Measurements from ENCODE around the gene LHPP. TPM values are rescaled to one million over a fixed set of nuclear protein-coding genes. Genes with fewer than 3 reads are reported as not detected.
A peak's percentile ranks its signal among the peaks of the same experiment; 100 is the strongest.

LHPP gene
- total and polyA plus RNA-seq, 2 experiments from 2014 or later = 27.4 to 40.2 TPM

- TF ChIP-seq ZNF462 (CRISPR knock-in tag; IDR thresholded peaks at IDR 0.05) = no peak
- no peak for TF ChIP-seq CTCF (conservative IDR thresholded peaks at IDR 0.05; ENCODE audit: low read depth in 2 of 2)
Measured at GRCh38 chr10:124524991-124525653, 63.5 kb downstream of the LHPP start (continued).

- Mint-ChIP-seq H3K9me3 (no peaks in the 10 kb centered on the region), H3K4me1 (peaks cover 19% of the 10 kb centered on the region), H3K27me3 (ENCODE audit: insufficient read depth, low read depth, poor library complexity) (peaks cover 6% of the 10 kb centered on the region), H3K36me3 (ENCODE audit: low read depth) (no peaks in the 10 kb centered on the region), H3K27ac (no peak overlapping the region), H3K4me3 (no peak overlapping the region)
- no peak overlapping the region for H3K4me3 ChIP-seq
- H3K4me2 ChIP-seq = no peak overlapping the region
- no peaks in the 10 kb centered on the region for H3K36me3 ChIP-seq (ENCODE audit: insufficient read depth)
- H2AFZ ChIP-seq = no peak overlapping the region
- no peaks in the 10 kb centered on the region for H3K4me1 ChIP-seq (ENCODE audit: insufficient read depth)
- ATAC-seq = no peak; the same call in 2 of the 3 replicates
- no peaks in the 10 kb centered on the region for H3F3A ChIP-seq (replicated peaks; ENCODE audit: low read depth)
- no peaks in the 10 kb centered on the region for H3K27me3 ChIP-seq (ENCODE audit: insufficient read depth)
- no peaks in the 10 kb centered on the region for H4K20me1 ChIP-seq (replicated peaks; ENCODE audit: insufficient read depth)
- H3K27ac ChIP-seq (ENCODE audit: low read depth) = 0 out of 2 replicates have a peak overlapping the region, but pooled peaks have one; percentile 32
- H3K79me2 ChIP-seq (replicated peaks; ENCODE audit: insufficient read depth) = no peaks in the 10 kb centered on the region
- no peaks in the 10 kb centered on the region for H3K9me2 ChIP-seq (ENCODE audit: insufficient read depth)
- DNase-seq (ENCODE audit: low spot score) = no peak
- TF ChIP-seq CREB1 (CRISPR knock-in tag; IDR thresholded peaks at IDR 0.05; ENCODE audit: low read depth) (no peak), EZH2phosphoT487 (IDR thresholded peaks at IDR 0.05; ENCODE audit: unreplicated experiment) (no peak), POLR2AphosphoS5 (IDR thresholded peaks at IDR 0.05; ENCODE audit: low read depth) (no peak), ZNF462 (CRISPR knock-in tag; IDR thresholded peaks at IDR 0.05) (no peak)
Measured at GRCh38 chr10:124525751-124526600, 64.4 kb downstream of the LHPP start.

All from GM23338 (cell line).